Measurements from ENCODE around the gene CTNNAL1.

CTNNAL1 gene

DNA sequence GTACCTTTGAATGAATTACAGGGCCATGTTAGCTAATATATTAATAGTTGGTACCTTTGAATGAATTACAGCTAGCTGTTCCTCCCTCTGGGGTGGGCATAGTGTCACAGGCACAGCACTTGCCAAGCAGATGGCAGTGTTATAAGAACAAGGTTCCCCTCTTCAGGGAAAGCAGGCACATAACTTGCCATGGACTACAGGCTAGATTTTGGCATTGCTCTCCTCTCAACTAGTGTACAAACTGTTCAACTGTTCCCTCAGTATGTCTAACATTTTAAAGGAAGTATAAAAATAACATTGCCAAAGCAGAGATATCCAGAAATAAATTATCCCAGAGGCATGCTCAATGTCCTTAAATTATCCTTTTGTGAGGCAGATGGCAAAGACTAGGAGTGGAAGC, 45.4 kb downstream of the CTNNAL1 start:
- no peak overlapping the region for H3K27ac ChIP-seq (ENCODE audit: extremely low read depth, low read depth, low read length)
- ChIA-PET POLR2A (no interaction called here), CTCF (interaction anchor here (0.6 to 1.7 kb wide), 2 partner anchors 14 to 85 kb away, joined by 3 to 5 read pairs; no protein-coding TSS in a partner anchor)
- TF ChIP-seq ZNF223 (tag by site-specific recombination; IDR thresholded peaks at IDR 0.05): no peak
- no peak for TF ChIP-seq ZNF513 (tag by site-specific recombination; IDR thresholded peaks at IDR 0.05)
- no peak for TF ChIP-seq KLF10 (tag by site-specific recombination; IDR thresholded peaks at IDR 0.05)
- H3K9me3 ChIP-seq (ENCODE audit: control insufficient read depth, insufficient read depth, low read depth, low read length): no peaks in the 10 kb centered on the region
- no peaks in the 10 kb centered on the region for H3K4me1 ChIP-seq (ENCODE audit: control insufficient read depth, insufficient read depth, low read length)
- H3K36me3 ChIP-seq (ENCODE audit: control insufficient read depth in 2 of 2, insufficient read depth in 1 of 2, low read length in 2 of 2): peaks cover 7 to 54% of the 10 kb centered on the region in 2 experiments; a peak in 2 of 3 replicates
- no peak overlapping the region for H3K4me3 ChIP-seq (ENCODE audit: low read depth, low read length)

DNA sequence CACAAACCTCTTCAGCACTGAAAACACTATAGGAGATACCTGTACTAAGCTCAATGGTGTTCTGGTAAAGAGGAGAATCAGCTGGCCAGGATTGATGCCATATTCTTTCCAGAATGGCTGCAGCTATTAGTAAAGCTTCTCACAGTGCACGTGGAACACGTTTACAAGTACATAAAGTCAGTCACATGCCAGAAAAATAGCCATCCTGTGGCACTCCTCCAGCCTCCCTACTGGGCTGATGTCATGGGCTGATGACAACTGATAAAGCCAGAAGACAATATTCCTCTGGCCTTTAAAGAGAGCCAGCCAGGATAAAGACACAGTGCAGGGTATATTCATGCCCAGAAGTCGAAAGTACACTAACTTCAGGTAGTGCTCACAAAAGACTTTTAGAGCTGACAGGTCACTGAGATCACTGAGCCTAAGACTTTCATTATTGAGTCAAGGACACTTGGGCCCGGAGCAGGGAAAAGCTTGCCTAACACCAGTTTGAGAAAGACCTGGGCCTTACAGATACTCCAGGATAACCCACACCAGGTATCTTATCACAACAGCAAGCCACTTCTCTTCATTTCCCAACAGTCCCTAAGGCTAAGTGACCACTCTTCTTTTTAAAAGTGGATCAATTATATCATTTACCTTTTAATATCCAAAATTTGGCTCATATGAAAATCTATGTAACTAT, 49.7 kb downstream of the CTNNAL1 start:
- Histone ChIP-seq H3K36me3 (ENCODE audit: control insufficient read depth in 2 of 2, insufficient read depth in 1 of 2, low read length in 2 of 2) (peaks cover 3 to 45% of the 10 kb centered on the region in 2 experiments; a peak in 2 of 3 replicates), H3K4me1 (ENCODE audit: control insufficient read depth, insufficient read depth, low read length) (no peaks in the 10 kb centered on the region), H3K4me3 (ENCODE audit: low read depth, low read length) (no peak overlapping the region), H3K9me3 (ENCODE audit: control insufficient read depth, insufficient read depth, low read depth, low read length) (no peaks in the 10 kb centered on the region), H3K27ac (ENCODE audit: extremely low read depth, low read depth, low read length) (no peak overlapping the region)
- ChIA-PET CTCF (interaction anchor here (0.6 to 1.7 kb wide), 2 partner anchors 10 to 64 kb away, joined by 3 to 8 read pairs; no protein-coding TSS in a partner anchor), POLR2A (no interaction called here)
- TF ChIP-seq ZNF366 (tag by site-specific recombination; conservative IDR thresholded peaks at IDR 0.05) (peak; percentile 33; the same call in 1 of the 2 replicates), PRDM1 (tag by site-specific recombination; IDR thresholded peaks at IDR 0.05) (no peak), ZBTB7A (tag by site-specific recombination; IDR thresholded peaks at IDR 0.05; ENCODE audit: low read depth) (no peak), ZNF433 (tag by site-specific recombination; IDR thresholded peaks at IDR 0.05; ENCODE audit: low read depth) (no peak), HIC1 (tag by site-specific recombination; IDR thresholded peaks at IDR 0.05) (no peak), RBAK (tag by site-specific recombination; IDR thresholded peaks at IDR 0.05) (no peak), ZNF23 (tag by site-specific recombination; IDR thresholded peaks at IDR 0.05; ENCODE audit: borderline replicate concordance) (no peak), TRIM28 (IDR thresholded peaks at IDR 0.05; ENCODE audit: borderline replicate concordance, low read length) (peak; percentile 37; the same call in 1 of the 2 replicates), GLIS1 (tag by site-specific recombination; IDR thresholded peaks at IDR 0.05) (peak; percentile 20; the same call in 1 of the 2 replicates), ZNF169 (tag by site-specific recombination; IDR thresholded peaks at IDR 0.05) (no peak), ZSCAN4 (tag by site-specific recombination; IDR thresholded peaks at IDR 0.05) (no peak), ZNF394 (tag by site-specific recombination; IDR thresholded peaks at IDR 0.05; ENCODE audit: borderline replicate concordance) (peak; percentile 23; the same call in 1 of the 2 replicates), ZNF610 (tag by site-specific recombination; IDR thresholded peaks at IDR 0.05; ENCODE audit: borderline replicate concordance) (no peak), PRDM10 (tag by site-specific recombination; IDR thresholded peaks at IDR 0.05) (no peak), KLF9 (tag by site-specific recombination; IDR thresholded peaks at IDR 0.05; ENCODE audit: low read depth) (no peak), ZBTB8A (tag by site-specific recombination; IDR thresholded peaks at IDR 0.05) (no peak), HOXA7 (CRISPR knock-in tag; IDR thresholded peaks at IDR 0.05; ENCODE audit: borderline replicate concordance) (no peak), YY2 (tag by site-specific recombination; IDR thresholded peaks at IDR 0.05) (no peak), ZNF704 (tag by site-specific recombination; IDR thresholded peaks at IDR 0.05) (no peak)
- TF ChIP-seq, protein P1, sequence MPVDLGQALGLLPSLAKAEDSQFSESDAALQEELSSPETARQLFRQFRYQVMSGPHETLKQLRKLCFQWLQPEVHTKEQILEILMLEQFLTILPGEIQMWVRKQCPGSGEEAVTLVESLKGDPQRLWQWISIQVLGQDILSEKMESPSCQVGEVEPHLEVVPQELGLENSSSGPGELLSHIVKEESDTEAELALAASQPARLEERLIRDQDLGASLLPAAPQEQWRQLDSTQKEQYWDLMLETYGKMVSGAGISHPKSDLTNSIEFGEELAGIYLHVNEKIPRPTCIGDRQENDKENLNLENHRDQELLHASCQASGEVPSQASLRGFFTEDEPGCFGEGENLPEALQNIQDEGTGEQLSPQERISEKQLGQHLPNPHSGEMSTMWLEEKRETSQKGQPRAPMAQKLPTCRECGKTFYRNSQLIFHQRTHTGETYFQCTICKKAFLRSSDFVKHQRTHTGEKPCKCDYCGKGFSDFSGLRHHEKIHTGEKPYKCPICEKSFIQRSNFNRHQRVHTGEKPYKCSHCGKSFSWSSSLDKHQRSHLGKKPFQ (tag by site-specific recombination; IDR thresholded peaks at IDR 0.05): no peak
